ENCODE data around the gene OR2F2. TPM values are rescaled to one million over a fixed set of nuclear protein-coding genes. Genes with fewer than 3 reads are reported as not detected.

The OR2F2 gene
- total RNA-seq, 1 donor, result not detected

- H3K4me3 ChIP-seq (ENCODE audit: low read depth, low read length), result no peak overlapping the region
- TF ChIP-seq CTCF (IDR thresholded peaks at IDR 0.05; ENCODE audit: insufficient read depth, low read depth, low read length), result no peak
- DNase-seq (ENCODE audit: low read depth), result peak; percentile 38
Observed at GRCh38 chr7:143954135-143954534, 19.1 kb downstream of the OR2F2 start.

DNA sequence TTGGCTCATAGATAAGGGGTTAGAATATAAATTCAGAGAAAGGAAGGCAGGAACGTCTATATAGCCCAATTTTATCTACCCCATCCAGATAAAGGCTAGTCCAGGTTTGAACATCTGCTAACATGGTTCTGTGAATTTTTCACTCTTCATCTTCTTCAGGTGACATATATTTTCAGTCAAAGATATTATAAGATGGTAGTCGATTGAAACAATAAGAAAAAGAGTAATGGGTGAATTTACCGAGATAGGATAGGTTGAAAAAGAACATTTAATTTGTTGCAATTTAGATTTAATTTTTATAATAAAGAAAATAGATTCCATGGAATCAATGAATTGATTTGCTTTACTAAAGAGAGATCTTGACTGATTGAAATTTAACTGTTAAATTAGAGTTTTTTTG lies 19.5 kb downstream of the OR2F2 start, which contains the start of gene OR2F1:
TSS of gene OR2F1 (plus strand) at position 301 of the 400 bp plus-strand sequence. CDS start 5,127 bp downstream, outside the sequence.
- DNase-seq (ENCODE audit: low read depth), result no peak
- no peak for TF ChIP-seq CTCF (IDR thresholded peaks at IDR 0.05; ENCODE audit: insufficient read depth, low read depth, low read length)
- no peak within 1 kb of the TSS for H3K4me3 ChIP-seq (ENCODE audit: low read depth, low read length)

DNA sequence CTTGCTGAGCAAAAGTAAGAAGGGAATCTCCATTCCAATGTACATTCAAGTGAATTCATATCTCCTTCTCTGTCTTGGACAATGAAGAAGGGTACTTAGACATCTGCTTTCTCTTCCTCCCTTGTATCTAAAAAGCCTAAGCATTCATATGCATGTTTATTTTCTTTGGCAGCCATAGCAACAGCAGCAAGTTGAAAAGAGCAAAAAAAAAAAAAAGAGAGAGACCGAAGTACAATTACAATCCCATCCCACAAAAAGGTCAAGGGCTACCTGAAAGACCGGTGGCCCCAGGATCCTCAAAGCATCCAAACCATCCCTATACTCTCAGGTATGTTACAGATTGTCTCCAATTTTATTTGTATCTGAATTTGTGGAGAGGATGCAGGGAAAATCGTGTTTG lies 23.7 kb downstream of the OR2F2 start:
- peak; percentile 26 for DNase-seq (ENCODE audit: low read depth)
- TF ChIP-seq CTCF (IDR thresholded peaks at IDR 0.05; ENCODE audit: insufficient read depth, low read depth, low read length), result no peak
- no peak overlapping the region for H3K4me3 ChIP-seq (ENCODE audit: low read depth, low read length)

GRCh38 chr7:143960813-143961610 lies 26.0 kb downstream of the OR2F2 start:
- H3K4me3 ChIP-seq (ENCODE audit: low read depth, low read length), result no peak overlapping the region
- TF ChIP-seq CTCF (IDR thresholded peaks at IDR 0.05; ENCODE audit: insufficient read depth, low read depth, low read length), result no peak
- no peak for DNase-seq (ENCODE audit: low read depth)

DNA sequence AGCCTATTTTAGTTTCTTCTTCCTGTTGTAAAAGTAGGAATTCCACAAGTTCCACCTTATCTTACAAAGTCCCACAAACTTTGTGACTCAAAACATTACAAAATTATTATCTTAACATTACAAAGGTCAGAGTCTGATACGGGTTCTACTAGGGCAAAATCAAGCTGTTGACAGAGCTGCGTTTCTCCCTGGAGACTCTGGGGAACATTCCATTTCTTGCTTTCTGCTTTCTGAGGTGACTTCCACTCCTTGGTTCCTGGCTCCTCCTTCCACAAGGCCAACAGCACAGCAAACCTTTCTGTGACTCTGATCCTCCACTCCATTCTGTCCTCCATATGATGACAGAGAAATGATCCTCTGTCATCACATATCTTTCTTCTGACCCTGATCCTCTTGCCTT lies 30.2 kb downstream of the OR2F2 start:
- no peak overlapping the region for H3K4me3 ChIP-seq (ENCODE audit: low read depth, low read length)

GRCh38 chr7:143967398-143967797 lies 32.4 kb downstream of the OR2F2 start:
- no peak overlapping the region for H3K4me3 ChIP-seq (ENCODE audit: low read depth, low read length)
- no peak for TF ChIP-seq CTCF (IDR thresholded peaks at IDR 0.05; ENCODE audit: insufficient read depth, low read depth, low read length)
- no peak for DNase-seq (ENCODE audit: low read depth)

More for the DNA sequence above, 30.2 kb downstream of the OR2F2 start:
- DNase-seq (ENCODE audit: low read depth), result peak; percentile 33
- no peak for TF ChIP-seq CTCF (IDR thresholded peaks at IDR 0.05; ENCODE audit: insufficient read depth, low read depth, low read length)

Data from fibroblast of villous mesenchyme (primary cell).